ENCODE data around the gene RPTOR. TPM values are rescaled to one million over a fixed set of nuclear protein-coding genes. Genes with fewer than 3 reads are reported as not detected.
"Not testable (repeated sequence)": the region's sequence is repeated elsewhere in the genome, so short reads cannot be mapped to it uniquely, and the experiment has no call there.

RPTOR gene
- total RNA-seq, 4 donors from 2014 or later: 47.6 to 56.9 (median 55.4) TPM

- DNase-seq: no peak
- Histone ChIP-seq H3K36me3 (no peaks in the 10 kb centered on the region), H3K27me3 (no peaks in the 10 kb centered on the region), H3K9me3 (no peaks in the 10 kb centered on the region), H3K4me3 (peak overlapping the region in 1 of 4 donors; percentile 39), H3K4me1 (peaks cover 24 to 28% of the 10 kb centered on the region in 2 donors), H3K27ac (peak overlapping the region; percentile 79 to 96 (median 84))
- TF ChIP-seq CTCF (IDR thresholded peaks at IDR 0.05 in 4 of 5, conservative IDR thresholded peaks at IDR 0.05 in 1 of 5) (no peak), POLR2A (IDR thresholded peaks at IDR 0.05) (no peak)
- intact Hi-C loops (cut with DNase I; ENCODE audit: low total_unique reads): no loop called here
- in situ Hi-C loops (cut with MboI; ENCODE audit: low sequenced_read_pairs in 4 of 4): no loop called here
- no peak for ATAC-seq
Measured at GRCh38 chr17:80742581-80743180, 198.0 kb downstream of the RPTOR start.

GRCh38 chr17:80743181-80743771 lies 198.6 kb downstream of the RPTOR start:
- no peaks in the 10 kb centered on the region for H3K27me3 ChIP-seq
- DNase-seq (peak; percentile 64 to 79), ATAC-seq (peak; percentile 80 to 85)
- peak overlapping the region; percentile 79 to 96 (median 84) for H3K27ac ChIP-seq
- peaks cover 24 to 28% of the 10 kb centered on the region in 2 donors for H3K4me1 ChIP-seq
- no peaks in the 10 kb centered on the region for H3K36me3 ChIP-seq
- peak; percentile 30 to 48 for TF ChIP-seq POLR2A (IDR thresholded peaks at IDR 0.05)
- no peak for TF ChIP-seq CTCF (IDR thresholded peaks at IDR 0.05 in 4 of 5, conservative IDR thresholded peaks at IDR 0.05 in 1 of 5)
- intact Hi-C loops (cut with DNase I; ENCODE audit: low total_unique reads) (no loop called here), in situ Hi-C loops (cut with MboI; ENCODE audit: low sequenced_read_pairs in 4 of 4) (no loop called here)
- no peaks in the 10 kb centered on the region for H3K9me3 ChIP-seq
- peak overlapping the region in 2 of 4 donors; percentile 16 to 39 for H3K4me3 ChIP-seq

GRCh38 chr17:80743973-80744372 lies 199.3 kb downstream of the RPTOR start:
- in situ Hi-C loops (cut with MboI; ENCODE audit: low sequenced_read_pairs in 4 of 4): not testable (repeated sequence)

GRCh38 chr17:80744725-80745124 lies 200.1 kb downstream of the RPTOR start:
- DNase-seq; in situ Hi-C loops (cut with MboI; ENCODE audit: low sequenced_read_pairs in 4 of 4); H3K9me3 ChIP-seq; H3K27me3 ChIP-seq; intact Hi-C loops (cut with DNase I; ENCODE audit: low total_unique reads); H3K36me3 ChIP-seq; ATAC-seq: not testable (repeated sequence)
- Histone ChIP-seq H3K4me1 (peaks cover 27 to 28% of the 10 kb centered on the region in 2 donors), H3K4me3 (peak overlapping the region in 1 of 4 donors; percentile 10), H3K27ac (peak overlapping the region; percentile 84 to 95 (median 89))

More at GRCh38 chr17:80743973-80744372, 199.3 kb downstream of the RPTOR start:
- DNase-seq; ATAC-seq; intact Hi-C loops (cut with DNase I; ENCODE audit: low total_unique reads); H3K36me3 ChIP-seq; H3K27me3 ChIP-seq; H3K9me3 ChIP-seq: not testable (repeated sequence)
- Histone ChIP-seq H3K27ac (peak overlapping the region in 3 of 4 donors; percentile 89 to 96 (median 93)), H3K4me1 (peaks cover 24 to 28% of the 10 kb centered on the region in 2 donors), H3K4me3 (peak overlapping the region in 1 of 4 donors; percentile 39)

GRCh38 chr17:80745183-80745582 lies 200.5 kb downstream of the RPTOR start:
- no peaks in the 10 kb centered on the region for H3K36me3 ChIP-seq
- peak overlapping the region in 1 of 4 donors; percentile 10 for H3K4me3 ChIP-seq
- intact Hi-C loops (cut with DNase I; ENCODE audit: low total_unique reads): no loop called here
- peaks cover 31 to 33% of the 10 kb centered on the region in 2 donors for H3K4me1 ChIP-seq
- in situ Hi-C loops (cut with MboI; ENCODE audit: low sequenced_read_pairs in 4 of 4): no loop called here
- H3K27ac ChIP-seq: peak overlapping the region; percentile 84 to 95 (median 89)
- no peaks in the 10 kb centered on the region for H3K9me3 ChIP-seq
- ATAC-seq (peak in 1 of 2 donors; percentile 10), DNase-seq (no peak)
- TF ChIP-seq POLR2A (IDR thresholded peaks at IDR 0.05): no peak
- TF ChIP-seq CTCF (IDR thresholded peaks at IDR 0.05 in 4 of 5, conservative IDR thresholded peaks at IDR 0.05 in 1 of 5): no peak
- no peaks in the 10 kb centered on the region for H3K27me3 ChIP-seq

All from gastrocnemius medialis (tissue), 4 donors.